ENCODE measurements around the gene DNAJC15. TPM values are rescaled to one million over a fixed set of nuclear protein-coding genes. Genes with fewer than 3 reads are reported as not detected.

The DNAJC15 gene
- polyA plus RNA-seq, 6 donors from 2014 or later: 17.0 to 46.1 (median 32.9) TPM

DNA sequence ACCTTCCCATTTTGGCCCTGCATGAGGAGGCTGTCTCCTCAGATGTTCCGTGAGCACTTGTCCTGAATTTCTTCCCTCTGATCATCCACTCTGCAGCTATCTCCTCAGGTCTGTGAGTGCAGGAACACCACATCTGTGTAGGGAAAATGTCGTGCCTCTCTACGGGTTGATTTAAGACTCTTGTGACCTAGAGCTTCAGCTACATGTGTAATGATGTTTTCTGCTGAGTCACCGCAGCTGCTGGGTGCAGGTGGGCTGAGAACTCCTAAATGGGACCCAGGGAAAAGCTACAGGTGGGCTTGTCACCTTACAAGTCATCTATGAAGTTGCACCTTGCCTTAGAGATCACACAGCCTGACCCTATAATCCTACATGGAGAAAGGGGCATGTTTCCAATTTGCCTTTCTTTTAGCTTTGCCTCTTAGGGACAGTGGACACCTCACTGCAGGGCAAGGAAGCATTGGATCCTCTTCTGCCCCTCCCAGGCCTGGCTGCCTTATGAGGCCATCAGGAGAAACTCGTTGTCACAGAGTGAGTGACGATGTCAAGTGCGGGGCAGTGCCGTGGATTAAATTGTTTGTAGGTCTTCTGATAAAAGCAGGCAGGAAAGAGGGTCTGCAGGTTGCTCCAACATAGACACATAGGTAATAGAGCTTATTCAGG lies 122.3 kb downstream of the DNAJC15 start:
- no peaks in the 10 kb centered on the region for H3K36me3 Mint-ChIP-seq
- no peaks in the 10 kb centered on the region for H3K9me3 Mint-ChIP-seq
- no peak for ATAC-seq (ENCODE audit: low read depth in 2 of 2)
- no peak for DNase-seq
- peaks cover 13 to 45% (median 15%) of the 10 kb centered on the region in 3 donors for H3K27me3 Mint-ChIP-seq
- H3K4me3 Mint-ChIP-seq: no peak overlapping the region
- peak overlapping the region in 1 of 6 donors; percentile 3 for H3K27ac Mint-ChIP-seq
- peaks cover 0 to 2% (median 0%) of the 10 kb centered on the region in 3 donors for H3K4me1 Mint-ChIP-seq

DNA sequence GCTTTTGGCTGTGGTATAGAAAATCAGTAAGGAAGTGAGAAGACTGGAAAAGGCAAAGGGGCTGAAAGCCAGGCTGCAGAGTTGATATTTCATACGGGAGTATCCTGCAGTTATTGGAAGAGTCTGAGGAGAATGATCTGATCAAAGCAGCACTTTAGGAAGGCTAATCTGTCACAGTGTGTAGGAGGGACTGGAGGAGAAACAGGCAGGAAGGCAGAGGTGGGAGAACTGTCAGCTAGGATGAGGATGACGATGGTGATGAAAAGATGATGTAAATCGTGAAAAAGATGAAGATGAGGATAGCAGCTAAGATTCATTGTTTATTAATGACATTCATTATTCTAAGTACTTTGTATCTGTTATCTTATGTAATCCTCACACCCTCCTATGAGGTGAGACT lies 123.0 kb downstream of the DNAJC15 start:
- no peaks in the 10 kb centered on the region for H3K36me3 Mint-ChIP-seq
- DNase-seq (no peak), ATAC-seq (ENCODE audit: low read depth in 2 of 2) (no peak)
- no peak overlapping the region for H3K4me3 Mint-ChIP-seq
- peaks cover 11 to 39% (median 15%) of the 10 kb centered on the region in 3 donors for H3K27me3 Mint-ChIP-seq
- H3K27ac Mint-ChIP-seq: peak overlapping the region in 1 of 6 donors; percentile 29
- H3K9me3 Mint-ChIP-seq: no peaks in the 10 kb centered on the region
- peaks cover 0 to 2% (median 0%) of the 10 kb centered on the region in 3 donors for H3K4me1 Mint-ChIP-seq

DNA sequence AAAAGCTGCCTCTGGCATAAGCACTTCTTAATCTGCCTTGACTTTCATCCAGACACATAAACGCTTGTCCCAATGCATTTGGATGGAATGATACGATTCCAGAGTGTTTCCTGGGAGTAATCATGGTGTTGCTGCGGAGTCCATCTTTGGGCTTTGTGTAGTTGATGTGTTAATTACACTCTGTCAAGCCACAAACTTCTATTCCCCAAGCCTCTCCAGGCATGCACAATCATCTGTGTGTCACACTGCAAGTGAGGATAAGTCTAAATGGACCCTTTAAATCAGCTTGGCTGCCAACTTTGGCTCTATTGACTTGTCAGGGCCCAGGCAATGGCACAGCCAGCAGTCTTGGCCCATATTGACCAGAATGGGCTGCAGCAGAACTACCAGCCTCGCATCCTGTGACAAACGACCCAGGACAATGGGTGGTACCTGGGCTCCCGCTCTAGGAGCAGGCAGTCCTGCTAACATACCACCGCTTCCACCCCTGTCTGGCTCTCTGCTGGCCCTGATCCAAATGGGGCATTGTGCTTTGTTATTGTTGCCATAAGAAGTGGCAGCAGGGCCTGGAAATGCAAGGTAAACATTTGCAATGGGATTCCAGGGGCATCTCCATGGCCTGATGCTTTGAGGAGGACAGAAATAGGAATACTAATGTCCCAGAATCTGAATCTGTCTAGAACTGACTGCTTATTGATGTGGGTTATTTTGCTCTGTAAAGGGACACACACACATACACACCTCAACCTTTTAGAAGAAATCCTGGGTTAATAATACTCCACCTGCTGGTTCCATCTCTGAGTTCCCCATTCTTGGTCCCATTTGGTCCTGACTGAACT lies 127.2 kb downstream of the DNAJC15 start:
- Mint-ChIP-seq H3K4me3 (no peak overlapping the region), H3K27ac (no peak overlapping the region), H3K9me3 (no peaks in the 10 kb centered on the region), H3K36me3 (no peaks in the 10 kb centered on the region), H3K4me1 (peaks cover 0 to 2% (median 0%) of the 10 kb centered on the region in 3 donors), H3K27me3 (peaks cover 7 to 27% (median 15%) of the 10 kb centered on the region in 3 donors)
- DNase-seq: no peak
- ATAC-seq (ENCODE audit: low read depth in 2 of 2): no peak

DNA sequence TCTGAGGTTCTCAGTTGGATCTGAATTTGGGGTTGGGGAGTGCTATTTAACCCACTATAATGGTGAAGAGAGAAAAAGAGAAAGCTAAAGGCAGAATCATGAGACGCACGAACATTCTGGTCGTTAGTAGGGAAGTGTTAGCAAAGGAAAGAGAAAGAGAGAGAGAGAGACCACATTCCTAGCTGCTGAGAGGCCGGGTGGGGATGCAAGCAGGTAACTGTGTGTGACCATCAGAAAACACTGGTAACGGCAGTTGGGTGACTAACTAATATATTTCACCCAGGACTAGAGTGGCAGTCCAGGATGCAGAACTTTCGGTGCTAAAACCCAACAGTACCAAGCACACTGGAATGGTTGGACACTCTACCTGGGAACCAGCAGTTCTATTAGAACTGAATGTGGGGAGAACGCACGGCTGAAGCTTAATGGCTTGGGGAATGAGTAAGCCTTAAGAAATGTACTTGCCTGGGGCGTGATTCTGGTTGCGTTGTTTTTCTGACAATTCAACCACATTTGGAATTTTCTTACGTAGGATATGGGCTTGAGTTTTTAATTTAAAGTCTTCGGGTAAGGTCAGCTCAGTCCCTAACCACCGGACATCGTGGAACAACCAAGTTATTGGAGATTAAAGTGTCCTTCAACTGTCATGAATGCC lies 130.2 kb downstream of the DNAJC15 start:
- ATAC-seq (ENCODE audit: low read depth in 2 of 2): no peak
- Mint-ChIP-seq H3K27ac (no peak overlapping the region), H3K27me3 (peaks cover 0 to 8% (median 0%) of the 10 kb centered on the region in 3 donors), H3K4me3 (no peak overlapping the region), H3K4me1 (no peaks in the 10 kb centered on the region), H3K36me3 (no peaks in the 10 kb centered on the region), H3K9me3 (no peaks in the 10 kb centered on the region)
- no peak for DNase-seq

DNA sequence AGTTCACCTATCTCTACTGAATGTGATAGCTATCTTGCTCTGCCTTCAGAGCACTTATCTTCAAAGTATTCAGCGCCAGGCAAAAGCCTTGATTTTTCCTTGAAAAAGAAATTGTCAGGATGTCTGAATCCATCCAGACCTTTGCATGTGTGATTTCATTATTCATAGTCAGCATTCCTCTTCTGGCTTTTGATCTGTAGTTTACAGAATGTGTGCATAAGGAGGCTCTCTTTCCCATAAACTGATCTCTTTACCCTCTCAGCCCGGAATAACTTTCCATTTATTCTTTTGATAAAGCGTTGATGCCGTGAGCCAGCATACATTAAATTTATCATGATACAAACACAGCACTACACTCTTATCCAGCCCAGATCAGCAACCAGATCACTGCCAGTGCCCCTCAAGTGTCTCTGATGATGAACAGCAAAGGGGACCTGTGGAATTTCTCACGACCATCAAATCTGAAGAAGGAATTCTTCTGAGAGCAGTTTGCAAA lies 130.8 kb downstream of the DNAJC15 start:
- no peak for ATAC-seq (ENCODE audit: low read depth in 2 of 2)
- Mint-ChIP-seq H3K27ac (no peak overlapping the region), H3K27me3 (peaks cover 0 to 8% (median 0%) of the 10 kb centered on the region in 3 donors), H3K36me3 (no peaks in the 10 kb centered on the region), H3K9me3 (no peaks in the 10 kb centered on the region), H3K4me3 (no peak overlapping the region), H3K4me1 (no peaks in the 10 kb centered on the region)
- DNase-seq: no peak

DNA sequence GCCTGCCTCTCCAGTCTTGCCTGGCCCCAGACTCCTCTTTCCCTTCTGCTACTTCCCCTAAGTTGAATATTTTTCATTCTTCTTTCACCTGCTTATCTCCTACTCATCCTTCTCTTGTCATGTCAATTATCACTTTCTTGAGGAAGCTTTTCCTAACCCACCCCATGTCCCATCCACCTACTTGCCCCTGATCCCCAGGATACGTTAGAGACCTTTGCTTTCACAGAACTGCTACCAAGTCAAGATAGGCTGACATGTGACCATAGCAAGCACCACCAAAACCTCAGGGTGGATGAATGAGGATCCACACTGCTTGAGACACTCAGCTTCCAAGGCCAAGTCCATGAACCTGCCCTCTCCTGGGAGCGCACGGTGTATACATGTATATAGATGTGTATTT lies 131.5 kb downstream of the DNAJC15 start:
- H3K36me3 Mint-ChIP-seq: no peaks in the 10 kb centered on the region
- DNase-seq (no peak), ATAC-seq (ENCODE audit: low read depth in 2 of 2) (no peak)
- no peaks in the 10 kb centered on the region for H3K9me3 Mint-ChIP-seq
- H3K27me3 Mint-ChIP-seq: peaks cover 0 to 8% (median 0%) of the 10 kb centered on the region in 3 donors
- H3K27ac Mint-ChIP-seq: no peak overlapping the region
- no peak overlapping the region for H3K4me3 Mint-ChIP-seq
- H3K4me1 Mint-ChIP-seq: no peaks in the 10 kb centered on the region

DNA sequence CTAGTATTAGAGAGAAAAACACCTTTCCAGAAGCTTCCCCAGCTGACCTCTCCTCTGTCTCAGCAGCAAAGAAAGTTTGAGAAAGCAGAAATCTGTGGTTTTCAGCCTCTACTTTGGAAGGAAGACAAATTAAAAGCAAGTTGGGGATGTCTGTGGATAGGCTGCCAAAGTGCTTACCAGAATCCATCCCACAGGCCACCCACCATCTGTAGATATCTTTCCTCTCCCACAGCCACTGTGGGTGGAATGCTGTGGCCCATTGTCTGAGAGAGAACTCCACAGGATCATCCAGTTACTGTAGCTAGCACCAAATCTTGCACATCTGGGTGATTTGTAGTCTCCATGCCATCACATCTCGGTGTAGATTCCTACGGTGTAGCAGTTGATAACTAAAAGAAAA lies 133.5 kb downstream of the DNAJC15 start:
- H3K4me1 Mint-ChIP-seq: no peaks in the 10 kb centered on the region
- H3K4me3 Mint-ChIP-seq: no peak overlapping the region
- no peak for ATAC-seq (ENCODE audit: low read depth in 2 of 2)
- peaks cover 0 to 8% (median 2%) of the 10 kb centered on the region in 7 donors for H3K9me3 Mint-ChIP-seq
- H3K27me3 Mint-ChIP-seq: peaks cover 0 to 8% (median 0%) of the 10 kb centered on the region in 3 donors
- no peak overlapping the region for H3K27ac Mint-ChIP-seq
- no peak for DNase-seq
- peaks cover 0 to 4% of the 10 kb centered on the region in 2 donors for H3K36me3 Mint-ChIP-seq

DNA sequence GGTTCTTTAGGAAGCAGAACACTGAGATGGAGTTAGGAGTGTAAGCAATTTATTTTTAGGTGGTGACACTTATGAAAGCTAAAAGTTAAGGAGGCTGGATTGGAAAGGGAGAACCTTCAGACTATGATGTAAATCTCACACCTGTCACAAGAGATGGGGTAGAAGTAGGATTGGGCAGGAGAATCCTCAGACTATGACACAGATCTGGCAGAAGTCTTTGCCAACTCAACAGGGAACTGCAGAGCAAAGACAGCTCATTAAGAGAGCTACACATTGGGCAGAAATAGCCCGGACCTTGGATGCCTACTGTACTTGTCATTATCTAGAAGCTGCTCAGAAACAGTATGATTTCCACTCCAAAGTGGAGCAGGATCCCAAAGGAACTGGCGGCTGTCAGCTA lies 134.4 kb downstream of the DNAJC15 start:
- no peak for ATAC-seq (ENCODE audit: low read depth in 2 of 2)
- peaks cover 0 to 4% of the 10 kb centered on the region in 2 donors for H3K36me3 Mint-ChIP-seq
- no peak overlapping the region for H3K27ac Mint-ChIP-seq
- DNase-seq: no peak
- H3K4me1 Mint-ChIP-seq: no peaks in the 10 kb centered on the region
- peaks cover 0 to 8% (median 2%) of the 10 kb centered on the region in 7 donors for H3K9me3 Mint-ChIP-seq
- no peak overlapping the region for H3K4me3 Mint-ChIP-seq
- H3K27me3 Mint-ChIP-seq: no peaks in the 10 kb centered on the region

DNA sequence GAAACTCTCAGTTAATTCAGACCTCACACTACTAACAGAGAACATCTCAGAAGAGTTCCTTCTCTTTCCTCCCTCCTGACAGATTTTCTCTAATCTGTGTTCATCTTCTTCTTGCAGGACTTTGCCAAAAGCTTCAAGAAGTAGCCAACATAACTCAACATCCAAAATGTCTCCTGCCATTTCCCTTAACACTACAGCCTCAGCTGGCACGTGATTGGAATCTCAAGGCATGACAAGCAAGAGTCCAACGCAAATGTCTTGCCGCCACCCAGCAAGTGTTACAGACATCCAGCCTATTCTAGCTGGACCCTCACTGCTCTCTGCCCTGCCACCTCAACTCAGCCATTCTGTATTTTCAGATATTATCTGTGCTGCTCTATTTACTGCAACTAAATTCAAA lies 135.1 kb downstream of the DNAJC15 start:
- DNase-seq (no peak), ATAC-seq (ENCODE audit: low read depth in 2 of 2) (no peak)
- Mint-ChIP-seq H3K9me3 (peaks cover 0 to 12% (median 4%) of the 10 kb centered on the region in 7 donors), H3K4me3 (no peak overlapping the region), H3K27me3 (no peaks in the 10 kb centered on the region), H3K36me3 (peaks cover 0 to 4% of the 10 kb centered on the region in 2 donors), H3K27ac (peak overlapping the region in 1 of 6 donors; percentile 6), H3K4me1 (no peaks in the 10 kb centered on the region)

DNA sequence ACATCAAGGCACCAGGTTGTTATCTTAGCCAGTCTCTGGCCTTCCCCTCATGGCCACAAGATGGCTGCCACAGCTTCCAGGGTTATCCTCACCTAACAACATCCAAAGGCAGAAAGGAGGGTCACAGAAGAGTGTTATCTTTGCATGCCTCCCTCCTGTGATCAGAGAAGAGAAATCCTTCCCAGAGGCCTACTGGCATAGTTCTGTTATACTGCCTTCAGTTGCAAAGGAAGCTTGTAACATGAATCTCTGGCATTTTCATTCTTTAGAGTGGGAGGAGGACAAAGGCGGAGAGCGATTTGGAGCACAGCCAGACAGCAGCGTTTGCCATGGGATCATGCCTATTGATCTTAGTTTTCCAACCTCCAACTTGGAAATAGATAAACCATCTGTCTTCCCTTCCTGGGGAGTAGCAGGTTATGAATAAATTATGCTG lies 135.7 kb downstream of the DNAJC15 start:
- H3K36me3 Mint-ChIP-seq: peaks cover 0 to 4% of the 10 kb centered on the region in 2 donors
- H3K4me3 Mint-ChIP-seq: no peak overlapping the region
- no peak overlapping the region for H3K27ac Mint-ChIP-seq
- DNase-seq (no peak), ATAC-seq (ENCODE audit: low read depth in 2 of 2) (no peak)
- H3K27me3 Mint-ChIP-seq: no peaks in the 10 kb centered on the region
- H3K9me3 Mint-ChIP-seq: peaks cover 0 to 14% (median 7%) of the 10 kb centered on the region in 7 donors
- H3K4me1 Mint-ChIP-seq: no peaks in the 10 kb centered on the region

Other genes starting within 250 kb of the DNAJC15 start
- not detected for gene FAM216B, start 242.0 kb upstream of the DNAJC15 start, polyA plus RNA-seq (ENCODE audit: low read depth in 6 of 6)
- gene EPSTI1, start 31.3 kb upstream of the DNAJC15 start, polyA plus RNA-seq (ENCODE audit: low read depth in 6 of 6): 10 to 100 TPM; 13.5 to 58.6 (median 26.4) TPM